Activated naive CD4-positive, alpha-beta T cell treated with anti-CD3 and anti-CD28 coated beads, Interleukin-2, amount 50 U/mL, for 16 hours (primary cell): ENCODE results near the gene STRBP.

Source experiments
- DNase-seq: peaks from one replicate; pipeline ENCODE4 v3.0.0-alpha.2; 2020

The STRBP gene

GRCh38 chr9:123091459-123091858 is 176.9 kb downstream of the STRBP start:
- no peak for DNase-seq

GRCh38 chr9:123090956-123091355 is 177.4 kb downstream of the STRBP start:
- DNase-seq = no peak

GRCh38 chr9:123090198-123090896 is 178.0 kb downstream of the STRBP start:
- no peak for DNase-seq

- DNase-seq = no peak
Measured at GRCh38 chr9:123089790-123090189, 178.6 kb downstream of the STRBP start.

GRCh38 chr9:123089040-123089439 is 179.3 kb downstream of the STRBP start:
- DNase-seq = no peak

- DNase-seq = no peak
Measured at GRCh38 chr9:123087359-123087888, 181.0 kb downstream of the STRBP start.

- no peak for DNase-seq
Measured at GRCh38 chr9:123085916-123086315, 182.5 kb downstream of the STRBP start.

GRCh38 chr9:123084256-123084655 is 184.1 kb downstream of the STRBP start:
- no peak for DNase-seq

- DNase-seq = no peak
Measured at GRCh38 chr9:123083680-123084079, 184.7 kb downstream of the STRBP start.

- DNase-seq = no peak
Measured at GRCh38 chr9:123081824-123082223, 186.6 kb downstream of the STRBP start.

- no peak for DNase-seq
Measured at GRCh38 chr9:123080444-123080843, 187.9 kb downstream of the STRBP start.

- no peak for DNase-seq
Measured at GRCh38 chr9:123074628-123075027, 193.8 kb downstream of the STRBP start.

GRCh38 chr9:123073991-123074422 is 194.4 kb downstream of the STRBP start:
- DNase-seq = no peak

- no peak for DNase-seq
Measured at GRCh38 chr9:123073441-123073840, 194.9 kb downstream of the STRBP start.

GRCh38 chr9:123072407-123072995 is 195.9 kb downstream of the STRBP start:
- no peak for DNase-seq
